Esophagus muscularis mucosa (tissue), 3 donors: Measurements from ENCODE around the gene CARD14.

Experiments used
- CTCF ChIP-seq, 3 experiments: fragments of 200-600 bp in 2 of 3; fragments of 450-650 bp in 1 of 3; sonication (generic) in 2 of 3; IDR thresholded peaks; one replicate each; pipeline ENCODE4 v1.5.1; 2017 to 2019; ENCODE audit warnings: antibody characterized with exemption in 3 of 3, mild to moderate bottlenecking in 2 of 3, moderate library complexity in 1 of 3
- POLR2A ChIP-seq: fragments of 450-650 bp; IDR thresholded peaks from one replicate; pipeline ENCODE4 v1.6.1; 2017; ENCODE audit warnings: antibody characterized with exemption, moderate library complexity, mild to moderate bottlenecking, low read depth
- POLR2AphosphoS5 ChIP-seq, 2 donors: sonication (generic); formaldehyde crosslinking; IDR thresholded peaks; one replicate each; pipeline ENCODE4 v1.6.1; 2017; ENCODE audit warnings: antibody characterized with exemption in 2 of 2

GRCh38 chr17:80152081-80152702 is 17.6 kb upstream of the CARD14 start:
- no peak for TF ChIP-seq CTCF (IDR thresholded peaks at IDR 0.05)
- no peak for TF ChIP-seq POLR2A
- TF ChIP-seq POLR2AphosphoS5 (IDR thresholded peaks at IDR 0.05) = no peak
